Inferior parietal cortex (tissue), 1 donor: ENCODE data around the gene G6PC3.
A peak's percentile ranks its signal among the peaks of the same experiment; 100 is the strongest.

Experiments
- DNase-seq: peaks from one replicate; pipeline ENCODE4 v3.0.0-alpha.2; 2016; ENCODE audit errors: extremely low spot score

G6PC3 gene

DNA sequence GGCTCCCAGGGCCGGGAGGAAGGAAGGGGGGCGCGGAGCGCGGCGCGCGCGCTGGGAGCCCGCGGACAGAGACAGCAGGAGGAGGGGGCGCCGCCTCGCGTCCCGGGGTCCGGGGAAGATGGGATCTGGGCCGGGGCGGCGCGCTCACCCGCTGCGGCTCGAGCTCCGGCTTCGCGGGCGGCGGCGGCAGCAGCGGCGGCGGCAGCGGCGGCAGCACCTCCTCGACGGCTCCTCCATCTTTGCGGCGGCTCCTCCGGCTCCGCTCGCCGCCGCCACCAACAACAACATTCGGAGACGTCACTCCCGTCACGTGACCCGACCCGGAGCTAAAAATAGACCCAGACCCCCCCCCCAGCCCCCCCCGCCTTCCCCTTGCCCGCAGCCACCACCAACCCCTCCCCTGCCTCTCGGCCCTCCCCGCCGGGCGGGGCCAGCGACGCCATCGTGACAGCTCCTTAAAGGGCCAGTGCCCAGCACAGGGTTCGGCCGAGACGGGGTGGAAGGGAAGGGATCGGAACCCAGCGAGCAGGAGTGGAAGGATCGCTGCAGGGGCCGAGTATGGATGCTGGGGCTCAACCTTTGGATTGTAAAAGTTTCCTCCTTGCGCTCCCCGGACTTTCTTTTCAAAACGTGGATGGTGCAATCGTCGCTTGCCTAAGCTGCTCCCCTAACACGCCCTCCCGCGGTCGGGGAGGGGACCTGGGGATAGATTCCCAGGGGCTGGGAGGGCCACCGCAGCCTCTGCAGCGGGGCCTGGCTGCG, 53.0 kb downstream of the G6PC3 start, which contains the start of gene HDAC5:
TSS of gene HDAC5 (minus strand) at position 286 of the 762 bp plus-strand sequence. CDS start 6,126 bp downstream, outside the sequence.
- DNase-seq = peak; percentile 92

DNA sequence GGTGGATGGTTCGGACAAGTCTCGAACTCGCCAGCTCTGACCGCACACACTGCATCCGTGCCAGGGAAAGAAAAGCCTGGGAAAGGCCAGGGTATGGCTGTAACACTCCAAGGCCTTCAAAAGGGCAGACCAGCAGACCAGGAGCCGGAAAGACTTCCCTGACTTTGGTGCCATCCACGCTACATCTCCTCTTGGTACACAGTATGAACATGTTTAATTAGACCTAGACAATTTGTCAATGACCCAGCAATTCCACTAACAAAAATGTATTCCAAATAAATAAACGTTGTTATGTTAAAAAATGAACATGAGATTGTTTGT, 53.5 kb downstream of the G6PC3 start:
- no peak for DNase-seq
